K562 (cell line): ENCODE results near the gene CDKN2B. TPM values are rescaled to one million over a fixed set of nuclear protein-coding genes. Genes with fewer than 3 reads are reported as not detected.

Source experiments
- CHD2 ChIP-seq: IDR thresholded peaks from 2 replicates; pipeline ENCODE4 v1.6.1; 2011; ENCODE audit warnings: low read depth, low read length
- MAFG ChIP-seq: fragments of 450-650 bp; conservative IDR thresholded peaks from 2 replicates; pipeline ENCODE4 v1.6.1; 2016; ENCODE audit warnings: missing genetic modification characterization, missing compliant biosample characterization
- polyA plus RNA-seq, 8 experiments: library from polyadenylated mRNA; depleted of rRNA in 4 of 8; stranded (reverse) in 5 of 8; unstranded in 3 of 8; fragments of >200 nt; fragmentation: Nextera tagmentation in 2 of 8; fragmentation: Illumina TruSeq in 1 of 8; extraction: Ambion mirVana in 2 of 8; extraction: Trizol in 1 of 8; gene quantifications; 2 replicates each; pipeline versions ENCODE4 v1.2.1 to v1.2.3, GENCODE V29; 2011 to 2014; ENCODE audit warnings: inconsistent platforms in 1 of 8, missing spikeins in 1 of 8
- total RNA-seq, 7 experiments: library from RNA; depleted of rRNA in 6 of 7; stranded (reverse); fragments of >200 nt in 6 of 7; fragmentation: Illumina TruSeq in 2 of 7; extraction: Trizol in 2 of 7; gene quantifications; 2 replicates each; pipeline versions ENCODE4 v1.2.1 to v1.2.3, GENCODE V29; 2011 to 2021; ENCODE audit warnings: low replicate concordance in 1 of 7
- TF ChIP-seq, protein P1 (sequence below), 2 experiments: IDR thresholded peaks; 2 replicates each; pipeline ENCODE4 v1.6.1; 2011; ENCODE audit warnings: borderline replicate concordance in 1 of 2, control low read depth in 1 of 2, low read depth in 1 of 2, low read length in 1 of 2, mild to moderate bottlenecking in 1 of 2, mixed read lengths in 1 of 2, moderate library complexity in 1 of 2; ENCODE audit not compliant: insufficient read depth in 1 of 2, insufficient read length in 1 of 2, poor library complexity in 1 of 2, severe bottlenecking in 1 of 2; ENCODE audit errors: extremely low read depth in 1 of 2
- TF ChIP-seq, protein P2 (sequence below): IDR thresholded peaks from 3 replicates; pipeline ENCODE4 v1.6.1; 2011; ENCODE audit warnings: borderline replicate concordance, mild to moderate bottlenecking, moderate library complexity; ENCODE audit not compliant: insufficient read length; ENCODE audit errors: extremely low read depth
- TF ChIP-seq, protein P3 (sequence below), 2 experiments: fragments of 450-650 bp; IDR thresholded peaks; 2 replicates each; pipeline ENCODE4 v1.6.1; 2016; ENCODE audit warnings: mild to moderate bottlenecking in 2 of 2, borderline replicate concordance in 1 of 2, low read depth in 1 of 2, moderate library complexity in 1 of 2

CDKN2B gene
- total and polyA plus RNA-seq, 9 of the 15 experiments (the other 6 are each of a cell fraction or from before 2014, with no cell fraction given), result not detected

DNA sequence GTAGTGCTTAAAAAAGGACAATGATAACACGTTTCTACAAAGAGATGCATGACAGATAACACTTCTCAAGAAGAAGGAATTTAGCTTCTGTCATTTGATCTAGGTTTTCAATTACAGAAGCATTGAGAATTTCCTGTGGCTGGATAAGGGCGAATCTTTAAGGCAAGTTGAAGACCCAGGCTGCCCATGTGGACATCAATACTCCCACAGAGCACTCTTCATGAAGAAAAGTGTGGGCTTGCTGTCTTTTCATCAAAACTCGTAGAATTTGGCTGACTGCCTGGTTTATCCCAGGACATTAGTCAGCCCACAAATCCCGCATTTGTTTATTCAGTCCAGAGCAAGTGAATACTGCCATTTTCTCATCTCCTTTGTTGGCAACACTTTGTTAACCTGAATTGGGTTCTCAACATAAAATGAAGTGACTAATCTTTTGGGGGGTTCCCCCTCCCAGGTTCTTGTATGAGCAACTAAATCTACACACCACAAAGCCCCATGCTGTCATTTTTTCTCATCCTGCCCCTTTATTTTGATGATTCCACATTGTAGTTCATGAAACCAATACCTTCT, 43.4 kb upstream of the CDKN2B start (continued):
- TF ChIP-seq, protein P1, sequence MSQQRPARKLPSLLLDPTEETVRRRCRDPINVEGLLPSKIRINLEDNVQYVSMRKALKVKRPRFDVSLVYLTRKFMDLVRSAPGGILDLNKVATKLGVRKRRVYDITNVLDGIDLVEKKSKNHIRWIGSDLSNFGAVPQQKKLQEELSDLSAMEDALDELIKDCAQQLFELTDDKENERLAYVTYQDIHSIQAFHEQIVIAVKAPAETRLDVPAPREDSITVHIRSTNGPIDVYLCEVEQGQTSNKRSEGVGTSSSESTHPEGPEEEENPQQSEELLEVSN (IDR thresholded peaks at IDR 0.05; ENCODE audit: borderline replicate concordance in 1 of 2, extremely low read depth in 1 of 2, insufficient read depth in 1 of 2, insufficient read length in 1 of 2, low read depth in 1 of 2, low read length in 1 of 2, poor library complexity in 1 of 2, severe bottlenecking in 1 of 2), result no peak
- TF ChIP-seq, protein P2, sequence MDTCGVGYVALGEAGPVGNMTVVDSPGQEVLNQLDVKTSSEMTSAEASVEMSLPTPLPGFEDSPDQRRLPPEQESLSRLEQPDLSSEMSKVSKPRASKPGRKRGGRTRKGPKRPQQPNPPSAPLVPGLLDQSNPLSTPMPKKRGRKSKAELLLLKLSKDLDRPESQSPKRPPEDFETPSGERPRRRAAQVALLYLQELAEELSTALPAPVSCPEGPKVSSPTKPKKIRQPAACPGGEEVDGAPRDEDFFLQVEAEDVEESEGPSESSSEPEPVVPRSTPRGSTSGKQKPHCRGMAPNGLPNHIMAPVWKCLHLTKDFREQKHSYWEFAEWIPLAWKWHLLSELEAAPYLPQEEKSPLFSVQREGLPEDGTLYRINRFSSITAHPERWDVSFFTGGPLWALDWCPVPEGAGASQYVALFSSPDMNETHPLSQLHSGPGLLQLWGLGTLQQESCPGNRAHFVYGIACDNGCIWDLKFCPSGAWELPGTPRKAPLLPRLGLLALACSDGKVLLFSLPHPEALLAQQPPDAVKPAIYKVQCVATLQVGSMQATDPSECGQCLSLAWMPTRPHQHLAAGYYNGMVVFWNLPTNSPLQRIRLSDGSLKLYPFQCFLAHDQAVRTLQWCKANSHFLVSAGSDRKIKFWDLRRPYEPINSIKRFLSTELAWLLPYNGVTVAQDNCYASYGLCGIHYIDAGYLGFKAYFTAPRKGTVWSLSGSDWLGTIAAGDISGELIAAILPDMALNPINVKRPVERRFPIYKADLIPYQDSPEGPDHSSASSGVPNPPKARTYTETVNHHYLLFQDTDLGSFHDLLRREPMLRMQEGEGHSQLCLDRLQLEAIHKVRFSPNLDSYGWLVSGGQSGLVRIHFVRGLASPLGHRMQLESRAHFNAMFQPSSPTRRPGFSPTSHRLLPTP, result no peak
- no peak for TF ChIP-seq CHD2
- TF ChIP-seq, protein P3, sequence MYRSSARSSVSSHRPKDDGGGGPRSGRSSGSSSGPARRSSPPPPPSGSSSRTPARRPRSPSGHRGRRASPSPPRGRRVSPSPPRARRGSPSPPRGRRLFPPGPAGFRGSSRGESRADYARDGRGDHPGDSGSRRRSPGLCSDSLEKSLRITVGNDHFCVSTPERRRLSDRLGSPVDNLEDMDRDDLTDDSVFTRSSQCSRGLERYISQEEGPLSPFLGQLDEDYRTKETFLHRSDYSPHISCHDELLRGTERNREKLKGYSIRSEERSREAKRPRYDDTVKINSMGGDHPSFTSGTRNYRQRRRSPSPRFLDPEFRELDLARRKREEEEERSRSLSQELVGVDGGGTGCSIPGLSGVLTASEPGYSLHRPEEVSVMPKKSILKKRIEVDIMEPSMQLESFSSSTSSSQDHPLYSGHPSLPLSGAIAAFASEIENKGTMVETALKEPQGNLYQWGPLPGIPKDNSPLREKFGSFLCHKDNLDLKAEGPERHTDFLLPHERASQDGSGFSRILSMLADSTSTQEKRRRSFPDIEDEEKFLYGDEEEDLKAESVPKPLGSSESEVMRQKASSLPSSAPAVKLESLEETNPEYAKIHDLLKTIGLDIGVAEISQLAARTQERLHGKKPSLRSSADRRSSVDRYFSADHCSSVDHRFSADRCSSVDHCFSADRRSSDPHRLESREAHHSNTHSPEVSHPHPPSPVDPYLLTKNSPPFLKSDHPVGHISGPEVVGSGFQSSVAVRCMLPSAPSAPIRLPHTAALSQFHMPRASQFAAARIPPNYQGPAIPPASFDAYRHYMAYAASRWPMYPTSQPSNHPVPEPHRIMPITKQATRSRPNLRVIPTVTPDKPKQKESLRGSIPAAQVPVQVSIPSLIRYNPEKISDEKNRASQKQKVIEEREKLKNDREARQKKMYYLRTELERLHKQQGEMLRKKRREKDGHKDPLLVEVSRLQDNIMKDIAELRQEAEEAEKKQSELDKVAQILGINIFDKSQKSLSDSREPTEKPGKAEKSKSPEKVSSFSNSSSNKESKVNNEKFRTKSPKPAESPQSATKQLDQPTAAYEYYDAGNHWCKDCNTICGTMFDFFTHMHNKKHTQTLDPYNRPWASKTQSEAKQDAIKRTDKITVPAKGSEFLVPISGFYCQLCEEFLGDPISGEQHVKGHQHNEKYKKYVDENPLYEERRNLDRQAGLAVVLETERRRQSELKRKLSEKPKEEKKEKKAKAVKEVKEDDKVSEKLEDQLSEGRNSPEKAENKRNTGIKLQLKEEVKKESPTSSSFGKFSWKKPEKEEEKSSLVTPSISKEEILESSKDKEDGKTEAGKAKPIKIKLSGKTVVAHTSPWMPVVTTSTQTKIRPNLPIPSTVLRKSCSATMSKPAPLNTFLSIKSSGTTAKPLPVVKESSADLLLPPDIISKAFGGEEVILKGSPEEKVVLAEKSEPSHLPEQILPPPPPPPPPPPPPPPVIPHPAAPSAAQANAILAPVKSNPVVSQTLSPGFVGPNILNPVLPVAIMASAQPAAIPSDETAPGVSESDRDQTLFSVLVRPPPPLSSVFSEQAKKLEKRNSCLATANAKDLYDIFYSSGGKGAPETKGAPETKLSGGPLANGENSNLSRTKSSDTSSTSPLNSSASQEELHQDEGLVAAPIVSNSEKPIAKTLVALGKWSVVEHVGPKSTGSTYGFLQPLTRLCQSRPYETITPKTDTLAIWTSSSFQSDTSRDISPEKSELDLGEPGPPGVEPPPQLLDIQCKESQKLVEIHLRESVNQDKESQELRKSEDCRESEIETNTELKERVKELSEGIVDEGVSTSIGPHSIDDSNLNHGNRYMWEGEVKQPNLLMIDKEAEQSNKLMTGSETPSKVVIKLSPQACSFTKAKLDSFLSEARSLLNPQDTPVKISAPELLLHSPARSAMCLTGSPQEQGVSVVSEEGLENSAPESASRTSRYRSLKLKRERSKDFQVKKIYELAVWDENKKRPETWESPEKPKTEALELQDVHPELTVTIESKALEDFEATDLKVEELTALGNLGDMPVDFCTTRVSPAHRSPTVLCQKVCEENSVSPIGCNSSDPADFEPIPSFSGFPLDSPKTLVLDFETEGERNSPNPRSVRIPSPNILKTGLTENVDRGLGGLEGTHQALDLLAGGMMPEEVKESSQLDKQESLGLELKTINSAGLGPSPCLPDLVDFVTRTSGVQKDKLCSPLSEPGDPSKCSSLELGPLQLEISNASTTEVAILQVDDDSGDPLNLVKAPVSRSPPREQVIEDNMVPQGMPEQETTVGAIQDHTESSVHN (IDR thresholded peaks at IDR 0.05; ENCODE audit: borderline replicate concordance in 1 of 2, low read depth in 1 of 2), result no peak
- TF ChIP-seq MAFG (tag), result no peak
- TF ChIP-seq, all 486 proteins: peak for 0
